Activated T-helper 9 cell treated with anti-CD3 and anti-CD28 coated beads, Interleukin-2, amount 50 U/mL, for 16 hours (primary cell): ENCODE data around the gene TANGO6.
"Not testable (repeated sequence)": the region's sequence is repeated elsewhere in the genome, so short reads cannot be mapped to it uniquely, and the experiment has no call there.

Experiments
- DNase-seq: peaks from one replicate; pipeline ENCODE4 v3.0.0-alpha.2; 2020; ENCODE audit warnings: low read depth

TANGO6 gene

GRCh38 chr16:68843482-68844210 is at the start of gene TANGO6:
Gene TANGO6 (plus strand): TSS chr16:68843531. CDS start chr16:68843618, 87 bp downstream.
- peak; percentile 89 for DNase-seq

- no peak for DNase-seq
Observed at GRCh38 chr16:68798398-68798797, 44.9 kb upstream of the TANGO6 start.

- DNase-seq: peak; percentile 14
Observed at GRCh38 chr16:68800257-68800875, 43.0 kb upstream of the TANGO6 start.

GRCh38 chr16:68802190-68802589 is 41.1 kb upstream of the TANGO6 start:
- DNase-seq: no peak

- DNase-seq: no peak
Observed at GRCh38 chr16:68806422-68806821, 36.9 kb upstream of the TANGO6 start.

- no peak for DNase-seq
Observed at GRCh38 chr16:68806981-68807380, 36.4 kb upstream of the TANGO6 start.

- DNase-seq: no peak
Observed at GRCh38 chr16:68814516-68814915, 28.8 kb upstream of the TANGO6 start.

- DNase-seq: no peak
Observed at GRCh38 chr16:68823401-68824135, 19.8 kb upstream of the TANGO6 start.

- DNase-seq: no peak
Observed at GRCh38 chr16:68825427-68825826, 17.9 kb upstream of the TANGO6 start.

GRCh38 chr16:68826652-68827051 is 16.7 kb upstream of the TANGO6 start:
- DNase-seq: no peak

GRCh38 chr16:68833251-68833650 is 10.1 kb upstream of the TANGO6 start:
- DNase-seq: no peak

GRCh38 chr16:68834550-68834949 is 8.8 kb upstream of the TANGO6 start:
- DNase-seq: no peak

- no peak for DNase-seq
Observed at GRCh38 chr16:68835970-68836369, 7.4 kb upstream of the TANGO6 start.

- DNase-seq: no peak
Observed at GRCh38 chr16:68839831-68840230, 3.5 kb upstream of the TANGO6 start.

- not testable (repeated sequence) for DNase-seq
Observed at GRCh38 chr16:68842964-68843481, 308 bp upstream of the TANGO6 start.

- DNase-seq: no peak
Observed at GRCh38 chr16:68844211-68844564, 857 bp downstream of the TANGO6 start.

GRCh38 chr16:68848786-68849185 is 5.5 kb downstream of the TANGO6 start:
- no peak for DNase-seq

GRCh38 chr16:68850481-68850880 is 7.2 kb downstream of the TANGO6 start:
- no peak for DNase-seq

- no peak for DNase-seq
Observed at GRCh38 chr16:68851601-68852000, 8.3 kb downstream of the TANGO6 start.

GRCh38 chr16:68857479-68857878 is 14.1 kb downstream of the TANGO6 start:
- no peak for DNase-seq

- DNase-seq: no peak
Observed at GRCh38 chr16:68859828-68860227, 16.5 kb downstream of the TANGO6 start.

- no peak for DNase-seq
Observed at GRCh38 chr16:68860978-68861892, 17.9 kb downstream of the TANGO6 start.
